K562 (cell line): ENCODE measurements around the gene DNAH10. TPM values are rescaled to one million over a fixed set of nuclear protein-coding genes. Genes with fewer than 3 reads are reported as not detected.
A peak's percentile ranks its signal among the peaks of the same experiment; 100 is the strongest.

Source experiments
- ATAC-seq: fragments of 200-7000 bp; cut with Tn5 transposase; 3 replicates; pipeline ENCODE4 v1.9.1; 2020; ENCODE audit warnings: moderate library complexity
- BruUV-seq: library from RNA; stranded (reverse); fragments of 400-500 nt; replicated peaks from 2 replicates; lab custom pipeline; 2021; lab: Mats Ljungman, UMichigan
- CTCF ChIA-PET: fragments of 300-600 bp; formaldehyde crosslinking; extraction: SDS; loops from one replicate; lab custom pipeline; 2021; ENCODE audit warnings: low intra/inter-chr PET ratio; lab: Yijun Ruan, JAX
- POLR2A ChIA-PET: fragments of 300-600, 350-650 bp; sonication (Branson Sonifier 250); formaldehyde crosslinking; extraction: SDS; loops from one replicate; lab custom pipeline; 2021; ENCODE audit warnings: antibody characterized with exemption, inconsistent platforms; lab: Yijun Ruan, JAX
- DNase-seq, 4 experiments: peaks; one replicate each; pipeline versions ENCODE4 v3.0.0 to v3.0.0-alpha.2; 2011 to 2018; ENCODE audit warnings: low spot score in 3 of 4, mixed read lengths in 3 of 4; ENCODE audit errors: extremely low read depth in 1 of 4
- FAIRE-seq: peaks from 2 replicates; lab custom pipeline; 2011; peaks lifted over from hg19 to GRCh38; lab: Jason Lieb, UNC
- H2AFZ ChIP-seq: 2 replicates; pipeline ENCODE4 v1.6.0; 2011; ENCODE audit warnings: low read depth, low read length, control low read depth, inconsistent platforms
- H3K27ac ChIP-seq: fragments of 200-600 bp; 3 replicates; pipeline ENCODE4 v1.8.0; 2011; ENCODE audit warnings: low read depth, mild to moderate bottlenecking, control low read depth, inconsistent platforms, low read length, moderate library complexity, mixed read lengths; ENCODE audit errors: extremely low read depth
- H3K27me3 ChIP-seq, 2 experiments: fragments of 300-600 bp in 1 of 2; 2 replicates in 1 of 2; 3 replicates in 1 of 2; pipeline versions ENCODE4 v1.6.0 to v1.8.0; 2011; ENCODE audit warnings: inconsistent platforms in 2 of 2, low read length in 2 of 2, mild to moderate bottlenecking in 1 of 2, mixed read lengths in 1 of 2, moderate library complexity in 1 of 2; ENCODE audit not compliant: control insufficient read depth in 2 of 2, insufficient read depth in 2 of 2
- H3K36me3 ChIP-seq: fragments of 300-600 bp; 3 replicates; pipeline ENCODE4 v1.8.0; 2011; ENCODE audit warnings: mild to moderate bottlenecking, low read length, inconsistent platforms; ENCODE audit not compliant: control insufficient read depth, insufficient read depth
- H3K4me1 ChIP-seq, 2 experiments: fragments of 200-600 bp in 1 of 2; replicated peaks in 1 of 2; 2 replicates in 1 of 2; 3 replicates in 1 of 2; pipeline versions ENCODE4 v1.5.1 to v1.8.0; 2011; ENCODE audit warnings: inconsistent platforms in 2 of 2, low read length in 2 of 2, mild to moderate bottlenecking in 1 of 2, mixed read lengths in 1 of 2, moderate library complexity in 1 of 2; ENCODE audit not compliant: control insufficient read depth in 2 of 2, insufficient read depth in 2 of 2
- H3K4me2 ChIP-seq: 2 replicates; pipeline ENCODE4 v1.6.1; 2011; ENCODE audit warnings: low read length, control low read depth, inconsistent platforms, mixed read lengths; ENCODE audit not compliant: insufficient read depth
- H3K4me3 ChIP-seq: fragments of 200-600 bp; sonication (generic), shearing (Covaris generic); 2 replicates; pipeline ENCODE4 v1.5.1; 2016; ENCODE audit warnings: control low read depth, inconsistent platforms
- H3K79me2 ChIP-seq: fragments of 200-600 bp; 3 replicates; pipeline ENCODE4 v1.8.0; 2011; ENCODE audit warnings: low read length, inconsistent platforms; ENCODE audit not compliant: control insufficient read depth, insufficient read depth
- H3K9ac ChIP-seq, 2 experiments: 2 replicates each; pipeline versions ENCODE4 v1.6.0 to v1.6.1; 2011; ENCODE audit warnings: low read depth in 2 of 2, low read length in 2 of 2, control low read depth in 1 of 2, inconsistent platforms in 1 of 2, mild to moderate bottlenecking in 1 of 2, mixed read lengths in 1 of 2; ENCODE audit not compliant: insufficient read depth in 1 of 2
- H3K9me1 ChIP-seq: one replicate; pipeline ENCODE4 v1.6.0; 2011; ENCODE audit warnings: inconsistent platforms, mild to moderate bottlenecking, low read length, moderate library complexity; ENCODE audit not compliant: control insufficient read depth, insufficient read depth
- H3K9me3 ChIP-seq: replicated peaks from 2 replicates; pipeline ENCODE4 v1.5.1; 2011; ENCODE audit warnings: low read depth, low read length, inconsistent platforms; ENCODE audit not compliant: control insufficient read depth, insufficient read depth
- H4K20me1 ChIP-seq: replicated peaks from 2 replicates; pipeline ENCODE4 v1.6.1; 2011; ENCODE audit warnings: low read length, inconsistent platforms, mixed read lengths; ENCODE audit not compliant: control insufficient read depth, insufficient read depth
- CAMTA2 ChIP-seq: fragments of 250-450 bp; sonication (Bioruptor Pico); conservative IDR thresholded peaks from 2 replicates; pipeline ENCODE4 v1.5.1; 2022
- CBX8 ChIP-seq: fragments of 200-600 bp; sonication (generic); IDR thresholded peaks from 2 replicates; pipeline ENCODE4 v1.6.1; 2012; ENCODE audit warnings: borderline replicate concordance, mixed run types, low read depth, mild to moderate bottlenecking, moderate library complexity, mixed read lengths, low read length, control low read depth, inconsistent platforms; ENCODE audit not compliant: poor library complexity, severe bottlenecking; ENCODE audit errors: extremely low read depth
- EGR1 ChIP-seq: fragments of 450-650 bp; conservative IDR thresholded peaks from 2 replicates; pipeline ENCODE4 v1.6.1; 2017; ENCODE audit warnings: mild to moderate bottlenecking
- GATA2 ChIP-seq: sonication (generic); formaldehyde crosslinking; IDR thresholded peaks from 2 replicates; pipeline ENCODE4 v1.4.0; 2020; ENCODE audit warnings: mild to moderate bottlenecking, missing genetic modification reagents
- HDAC2 ChIP-seq: fragments of 450-650 bp; IDR thresholded peaks from 2 replicates; pipeline ENCODE4 v1.6.1; 2016; ENCODE audit warnings: mild to moderate bottlenecking
- KDM1A ChIP-seq, 2 experiments: fragments of 450-650 bp; IDR thresholded peaks; 2 replicates each; pipeline ENCODE4 v1.6.1; 2016; ENCODE audit warnings: mild to moderate bottlenecking in 2 of 2
- NFIC ChIP-seq: fragments of 450-650 bp; IDR thresholded peaks from 2 replicates; pipeline ENCODE4 v1.6.1; 2017; ENCODE audit warnings: mild to moderate bottlenecking, inconsistent platforms
- NFYB ChIP-seq: IDR thresholded peaks from 2 replicates; pipeline ENCODE4 v1.6.1; 2011; ENCODE audit warnings: mild to moderate bottlenecking, moderate library complexity; ENCODE audit not compliant: insufficient read length; ENCODE audit errors: extremely low read depth
- RAD51 ChIP-seq: fragments of 450-650 bp; IDR thresholded peaks from 2 replicates; pipeline ENCODE4 v1.7.1; 2016; ENCODE audit warnings: low read depth, mild to moderate bottlenecking, borderline replicate concordance
- RNF219 ChIP-seq: fragments of 250-450 bp; sonication (Bioruptor Pico); IDR thresholded peaks from 2 replicates; pipeline ENCODE4 v1.5.0; 2022; ENCODE audit warnings: mild to moderate bottlenecking
- SREBF1 ChIP-seq: fragments of 150-350 bp; IDR thresholded peaks from 2 replicates; pipeline ENCODE4 v1.6.1; 2014; ENCODE audit warnings: antibody characterized with exemption, low read depth, low read length, borderline replicate concordance
- THRAP3 ChIP-seq: fragments of 450-650 bp; IDR thresholded peaks from 2 replicates; pipeline ENCODE4 v1.6.1; 2016; ENCODE audit warnings: mild to moderate bottlenecking, inconsistent platforms, borderline replicate concordance
- USF2 ChIP-seq: sonication (generic); formaldehyde crosslinking; IDR thresholded peaks from 2 replicates; pipeline ENCODE4 v1.5.0; 2020; ENCODE audit warnings: missing genetic modification reagents
- ZNF232 ChIP-seq: sonication (generic); formaldehyde crosslinking; IDR thresholded peaks from 2 replicates; pipeline ENCODE4 v1.8.0; 2022; ENCODE audit warnings: mild to moderate bottlenecking, missing genetic modification reagents
- WGBS: fragments of 100-300 bp; shearing (Covaris generic); methylation state at CpG from one replicate; pipeline ENCODE4 v1.1.6; 2016; ENCODE audit warnings: low coverage, mixed read lengths; ENCODE audit not compliant: insufficient coverage; ENCODE audit errors: missing lambda C conversion rate; 5-methylcytosine and 5-hydroxymethylcytosine counted together
- in situ Hi-C: fragments of 300-500 bp; cut with MboI; formaldehyde crosslinking; loops from 4 replicates; pipeline ENCODE4 v1.15.0; 2018; ENCODE audit warnings: inconsistent platforms, mixed read lengths
- intact Hi-C: fragments of 100-400 bp; cut with micrococcal nuclease; formaldehyde crosslinking; loops from 2 replicates; pipeline ENCODE4 v1.14.2; 2022
- polyA plus RNA-seq, 8 experiments: library from polyadenylated mRNA; depleted of rRNA in 4 of 8; stranded (reverse) in 5 of 8; unstranded in 3 of 8; fragments of >200 nt; fragmentation: Nextera tagmentation in 2 of 8; fragmentation: Illumina TruSeq in 1 of 8; extraction: Ambion mirVana in 2 of 8; extraction: Trizol in 1 of 8; gene quantifications; 2 replicates each; pipeline versions ENCODE4 v1.2.1 to v1.2.3, GENCODE V29; 2011 to 2014; ENCODE audit warnings: inconsistent platforms in 1 of 8, missing spikeins in 1 of 8
- total RNA-seq, 7 experiments: library from RNA; depleted of rRNA in 6 of 7; stranded (reverse); fragments of >200 nt in 6 of 7; fragmentation: Illumina TruSeq in 2 of 7; extraction: Trizol in 2 of 7; gene quantifications; 2 replicates each; pipeline versions ENCODE4 v1.2.1 to v1.2.3, GENCODE V29; 2011 to 2021; ENCODE audit warnings: low replicate concordance in 1 of 7
- TF ChIP-seq, protein P1 (sequence below): sonication (generic); formaldehyde crosslinking; IDR thresholded peaks from 2 replicates; pipeline ENCODE4 v1.9.0; 2022; ENCODE audit warnings: mild to moderate bottlenecking, missing genetic modification reagents

Gene DNAH10
- total and polyA plus RNA-seq, 9 of the 15 experiments (the other 6 are each of a cell fraction or from before 2014, with no cell fraction given) = 0.01 to 0.06 (median 0.04) TPM; not detected in 1

DNA sequence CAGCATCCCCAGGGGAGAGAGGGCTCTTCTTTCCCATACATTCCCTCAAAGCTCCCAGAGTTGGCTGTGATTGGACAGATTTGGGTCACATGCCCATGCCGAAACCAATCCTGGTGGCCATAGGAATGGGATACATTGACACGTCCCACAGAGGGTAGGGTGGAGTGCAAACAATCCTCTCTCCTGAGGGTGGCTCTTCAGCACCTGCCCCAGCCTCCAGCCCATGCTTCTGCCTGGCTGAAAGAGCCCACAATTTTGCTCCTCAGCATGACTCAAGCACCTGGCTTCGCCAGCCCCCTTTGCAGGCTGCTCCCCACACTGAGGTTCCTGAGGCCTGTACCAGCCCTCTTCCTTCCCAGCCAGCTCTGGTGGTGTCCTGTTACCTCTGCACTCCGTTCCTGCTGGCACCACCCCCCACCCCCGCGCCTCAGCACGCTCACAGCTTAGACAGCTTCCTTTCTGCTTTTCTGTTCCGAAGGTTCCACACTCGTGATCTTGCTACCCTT lies 138.8 kb downstream of the DNAH10 start:
- peaks cover 75 to 78% of the 10 kb centered on the region in 2 experiments for H3K27me3 ChIP-seq
- no peak overlapping the region for H3K27ac ChIP-seq
- H3K4me2 ChIP-seq = no peak overlapping the region
- WGBS = 1% methylated on average over 9 of the region's 9 CpGs
- no peaks in the 10 kb centered on the region for H3K79me2 ChIP-seq
- ChIA-PET CTCF (no interaction called here), POLR2A (interaction anchor here (0.5 kb wide), 1 partner anchor 18 kb away, joined by 3 read pairs; no protein-coding TSS in a partner anchor)
- FAIRE-seq (no peak), ATAC-seq (peak; percentile 53), DNase-seq (no peak)
- in situ Hi-C loops (no loop called here), intact Hi-C loops (no loop called here)
- H3K4me1 ChIP-seq = peaks cover 0 to 8% of the 10 kb centered on the region in 2 experiments; a peak in 1 of 5 replicates
- no peak overlapping the region for H3K4me3 ChIP-seq
- no peak overlapping the region for H2AFZ ChIP-seq
- H3K9me3 ChIP-seq = no peaks in the 10 kb centered on the region
- TF ChIP-seq CAMTA2 (CRISPR knock-in tag) (no peak), HDAC2 (no peak), ZNF232 (CRISPR knock-in tag) (no peak), GATA2 (no peak), NFYB (peak; percentile 45), THRAP3 (no peak), KDM1A (IDR thresholded peaks at IDR 0.05) (no peak), NFIC (no peak), CBX8 (no peak), USF2 (peak; percentile 84), RAD51 (peak; percentile 56; the same call in 1 of the 2 replicates), EGR1 (0 out of 2 replicates have a peak, but pooled peaks have one; percentile 47), SREBF1 (no peak), RNF219 (CRISPR knock-in tag) (no peak)
- TF ChIP-seq, protein P1, sequence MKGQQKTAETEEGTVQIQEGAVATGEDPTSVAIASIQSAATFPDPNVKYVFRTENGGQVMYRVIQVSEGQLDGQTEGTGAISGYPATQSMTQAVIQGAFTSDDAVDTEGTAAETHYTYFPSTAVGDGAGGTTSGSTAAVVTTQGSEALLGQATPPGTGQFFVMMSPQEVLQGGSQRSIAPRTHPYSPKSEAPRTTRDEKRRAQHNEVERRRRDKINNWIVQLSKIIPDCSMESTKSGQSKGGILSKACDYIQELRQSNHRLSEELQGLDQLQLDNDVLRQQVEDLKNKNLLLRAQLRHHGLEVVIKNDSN = peak; percentile 91
- H3K9ac ChIP-seq = no peak overlapping the region
- no TSS peak for BruUV-seq
- peaks cover 5% of the 10 kb centered on the region; the same call in 1 of the 2 replicates for H4K20me1 ChIP-seq
- H3K9me1 ChIP-seq = no peaks in the 10 kb centered on the region
- no peaks in the 10 kb centered on the region for H3K36me3 ChIP-seq
